HG03139 (cell line): ENCODE results near the gene TMTC2.

ENCODE experiments used
- ATAC-seq: cut with Tn5 transposase; IDR thresholded peaks from one replicate; pipeline ENCODE4 v1.9.1; 2021; ENCODE audit not compliant: unreplicated experiment

The TMTC2 gene

DNA sequence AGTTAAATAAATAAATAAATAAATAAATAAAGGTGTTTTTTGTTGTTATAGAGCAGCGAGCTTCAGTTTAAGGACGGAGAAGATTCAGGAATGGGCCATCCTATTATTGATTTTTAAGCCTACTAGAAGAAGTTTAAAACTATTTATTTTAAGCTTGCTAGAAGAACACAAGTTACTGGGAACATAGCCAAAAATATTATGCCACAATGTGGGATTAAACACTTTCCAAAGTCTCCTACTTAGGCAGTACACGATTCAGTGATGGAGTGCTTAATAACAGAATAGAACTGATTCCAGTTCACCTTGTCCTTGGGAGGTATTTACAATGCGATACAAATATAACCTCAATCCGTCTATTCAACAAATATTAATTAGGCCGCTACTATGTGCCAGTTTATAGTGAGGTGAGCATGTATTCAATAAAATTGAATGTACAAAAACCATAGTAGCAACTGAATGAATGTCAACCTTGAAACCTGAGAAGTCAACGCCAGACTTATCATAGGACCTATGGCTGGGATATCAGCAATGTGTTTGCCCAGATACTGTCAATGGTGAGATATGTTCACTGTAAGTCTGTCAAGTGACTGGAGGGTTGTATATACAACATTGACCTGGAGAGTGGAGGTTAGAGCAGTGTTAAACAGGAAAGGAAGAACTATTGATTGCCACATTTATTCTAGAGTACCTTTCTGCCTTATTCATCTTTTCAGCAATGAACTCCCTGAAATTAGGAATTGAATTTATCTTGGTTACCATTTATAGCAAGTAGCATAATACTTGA lies 486.4 kb downstream of the TMTC2 start:
- ATAC-seq = no peak

DNA sequence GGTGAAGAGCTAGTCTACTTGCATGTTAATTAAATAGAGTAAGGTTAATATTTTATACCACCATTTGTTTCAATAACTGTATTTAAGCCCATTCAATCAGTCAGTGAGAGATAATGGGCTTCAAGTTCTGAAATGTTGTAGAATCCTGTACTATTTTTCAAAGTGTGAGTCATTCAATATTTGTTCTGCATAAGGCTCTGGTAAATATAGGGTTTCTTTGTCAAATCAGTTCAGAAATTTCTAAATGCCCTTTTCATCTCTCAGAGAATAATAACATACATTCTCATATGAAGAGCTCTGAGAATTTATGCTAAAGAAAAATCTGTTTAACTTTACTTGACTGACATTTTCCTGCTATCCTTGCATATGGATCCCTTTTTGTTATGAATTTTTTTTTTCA lies 493.3 kb downstream of the TMTC2 start:
- no peak for ATAC-seq

DNA sequence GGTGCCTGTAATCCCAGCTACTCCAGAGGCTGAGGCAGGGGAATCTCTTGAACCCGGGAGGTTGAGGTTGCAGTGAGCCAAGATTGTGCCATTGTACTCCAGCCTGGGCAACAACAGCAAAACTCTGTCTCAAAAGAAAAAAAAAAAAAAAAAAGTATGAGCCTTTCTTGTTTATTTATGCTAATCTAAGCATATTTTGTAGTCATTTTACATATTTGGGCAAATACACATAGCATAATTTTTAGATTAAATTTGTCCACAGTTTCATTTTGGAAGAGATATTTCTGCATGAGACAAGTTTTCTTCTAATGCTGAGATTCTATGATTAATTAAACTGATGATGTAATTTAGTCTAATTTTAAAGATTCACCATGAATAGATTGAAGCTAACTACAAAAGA lies 494.4 kb downstream of the TMTC2 start:
- ATAC-seq = no peak

DNA sequence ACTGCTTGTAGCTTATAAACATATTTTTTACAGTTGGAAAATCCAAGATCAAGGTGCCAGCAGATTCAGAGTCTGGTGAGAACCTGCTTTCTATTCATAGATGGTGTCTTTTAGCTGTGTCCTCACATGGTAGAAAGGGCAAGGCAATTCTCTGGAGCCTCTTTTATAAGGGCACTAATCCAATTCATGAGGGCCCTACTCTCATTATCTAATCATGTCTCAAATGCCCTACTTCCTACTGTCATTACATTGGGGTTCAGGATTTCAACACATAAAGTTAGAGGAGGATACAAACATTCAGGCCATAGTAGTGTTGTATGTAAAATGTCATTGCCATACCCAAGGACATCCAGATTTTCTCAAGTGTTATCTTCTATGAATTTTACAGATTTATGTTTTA lies 496.4 kb downstream of the TMTC2 start:
- no peak for ATAC-seq
